SK-N-SH (cell line): ENCODE measurements around the gene STK4. TPM values are rescaled to one million over a fixed set of nuclear protein-coding genes. Genes with fewer than 3 reads are reported as not detected.
"Not testable (repeated sequence)": the region's sequence is repeated elsewhere in the genome, so short reads cannot be mapped to it uniquely, and the experiment has no call there.

Experiments used
- CTCF ChIA-PET: fragments of 300-600, 350-600 bp; formaldehyde crosslinking; extraction: SDS; loops from one replicate; lab custom pipeline; 2021; lab: Yijun Ruan, JAX
- POLR2A ChIA-PET: fragments of 350-600 bp; sonication (Branson Sonifier 250); formaldehyde crosslinking; extraction: SDS; loops from one replicate; lab custom pipeline; 2020; ENCODE audit warnings: antibody characterized with exemption, inconsistent platforms; lab: Yijun Ruan, JAX
- DNase-seq: peaks from one replicate; pipeline ENCODE4 v3.0.0; 2012
- H2AFZ ChIP-seq: fragments of 200-600 bp; sonication (generic); 2 replicates; pipeline ENCODE4 v1.8.1; 2016; ENCODE audit warnings: antibody characterized with exemption, mild to moderate bottlenecking, low read depth
- H3F3A ChIP-seq: fragments of 200-600 bp; sonication (generic); replicated peaks from 2 replicates; pipeline ENCODE3; 2016; ENCODE audit warnings: antibody characterized with exemption, mild to moderate bottlenecking; ENCODE audit not compliant: insufficient read depth
- H3K27ac ChIP-seq, 2 experiments: fragments of 200-500 bp in 1 of 2; fragments of 200-600 bp in 1 of 2; sonication (Bioruptor generic) in 1 of 2; sonication (generic), shearing (Covaris generic) in 1 of 2; 2 replicates each; pipeline versions ENCODE4 v1.5.1 to v1.6.1; 2014 to 2016; ENCODE audit warnings: low read depth in 2 of 2, inconsistent platforms in 1 of 2, low read length in 1 of 2, mild to moderate bottlenecking in 1 of 2, mixed read lengths in 1 of 2
- H3K27me3 ChIP-seq: fragments of 200-600 bp; sonication (generic), shearing (Covaris generic); 2 replicates; pipeline ENCODE4 v1.6.1; 2016; ENCODE audit warnings: mixed run types; ENCODE audit not compliant: insufficient read depth
- H3K36me3 ChIP-seq, 2 experiments: fragments of 200-500 bp in 1 of 2; fragments of 200-600 bp in 1 of 2; sonication (Bioruptor generic) in 1 of 2; sonication (generic) in 1 of 2; replicated peaks in 1 of 2; 2 replicates each; pipeline versions ENCODE3 to v1.5.1; 2014 to 2016; ENCODE audit warnings: low read length in 1 of 2, mild to moderate bottlenecking in 1 of 2; ENCODE audit not compliant: insufficient read depth in 2 of 2, control insufficient read depth in 1 of 2
- H3K4me1 ChIP-seq, 2 experiments: fragments of 200-500 bp in 1 of 2; fragments of 200-600 bp in 1 of 2; sonication (Bioruptor generic) in 1 of 2; sonication (generic), shearing (Covaris generic) in 1 of 2; 2 replicates each; pipeline versions ENCODE4 v1.5.1 to v1.6.1; 2014 to 2016; ENCODE audit warnings: low read depth in 1 of 2, low read length in 1 of 2, mixed run types in 1 of 2; ENCODE audit not compliant: insufficient read depth in 2 of 2, control insufficient read depth in 1 of 2
- H3K4me2 ChIP-seq: fragments of 200-600 bp; sonication (generic), shearing (Covaris generic); 2 replicates; pipeline ENCODE4 v1.6.1; 2017; ENCODE audit warnings: mixed run types
- H3K4me3 ChIP-seq, 2 experiments: fragments of 200-500 bp in 1 of 2; fragments of 200-600 bp in 1 of 2; sonication (Bioruptor generic) in 1 of 2; sonication (generic), shearing (Covaris generic) in 1 of 2; 2 replicates each; pipeline versions ENCODE4 v1.5.1 to v1.8.1; 2014 to 2016; ENCODE audit warnings: low read depth in 2 of 2, inconsistent platforms in 1 of 2, low read length in 1 of 2, mild to moderate bottlenecking in 1 of 2, mixed read lengths in 1 of 2, moderate library complexity in 1 of 2
- H3K79me2 ChIP-seq: fragments of 200-600 bp; sonication (generic); 2 replicates; pipeline ENCODE4 v1.8.1; 2017; ENCODE audit warnings: mild to moderate bottlenecking; ENCODE audit not compliant: insufficient read depth
- H3K9ac ChIP-seq: fragments of 200-600 bp; sonication (generic); 2 replicates; pipeline ENCODE4 v1.6.1; 2017; ENCODE audit warnings: mixed run types
- H3K9me2 ChIP-seq: fragments of 200-600 bp; sonication (generic); 2 replicates; pipeline ENCODE4 v1.6.1; 2017; ENCODE audit warnings: mixed run types
- H3K9me3 ChIP-seq: fragments of 200-600 bp; sonication (generic); 2 replicates; pipeline ENCODE4 v1.6.1; 2017; ENCODE audit warnings: mixed run types, mild to moderate bottlenecking, moderate library complexity
- H4K20me1 ChIP-seq: fragments of 200-600 bp; sonication (generic); 2 replicates; pipeline ENCODE4 v1.6.1; 2017; ENCODE audit warnings: mild to moderate bottlenecking, mixed run types; ENCODE audit not compliant: insufficient read depth
- ELF1 ChIP-seq: IDR thresholded peaks from 2 replicates; pipeline ENCODE4 v1.4.0; 2012
- EZH2phosphoT487 ChIP-seq: fragments of 200-600 bp; sonication (generic); IDR thresholded peaks from 2 replicates; pipeline ENCODE4 v1.6.1; 2017; ENCODE audit warnings: low read depth, mixed run types, mild to moderate bottlenecking, antibody characterized with exemption, moderate library complexity, borderline replicate concordance
- FOSL2 ChIP-seq: IDR thresholded peaks from 2 replicates; pipeline ENCODE4 v1.4.0; 2012; ENCODE audit warnings: low read depth, mild to moderate bottlenecking, moderate library complexity, borderline replicate concordance
- IRF3 ChIP-seq: fragments of 150-350 bp; IDR thresholded peaks from 2 replicates; pipeline ENCODE4 v1.6.1; 2016; ENCODE audit warnings: mild to moderate bottlenecking, low read depth, low read length
- MAX ChIP-seq: IDR thresholded peaks from 2 replicates; pipeline ENCODE4 v1.4.0; 2012; ENCODE audit warnings: low read depth
- PBX3 ChIP-seq: IDR thresholded peaks from 2 replicates; pipeline ENCODE4; 2012
- POLR2AphosphoS5 ChIP-seq: IDR thresholded peaks from 2 replicates; pipeline ENCODE4 v1.6.1; 2012; ENCODE audit warnings: low read depth, low read length
- REST ChIP-seq: IDR thresholded peaks from 2 replicates; pipeline ENCODE4 v1.6.1; 2012; ENCODE audit warnings: mild to moderate bottlenecking, low read depth, low read length, moderate library complexity
- RXRA ChIP-seq: IDR thresholded peaks from 2 replicates; pipeline ENCODE4 v1.4.0; 2012; ENCODE audit warnings: low read depth, mild to moderate bottlenecking, borderline replicate concordance
- SMC3 ChIP-seq: IDR thresholded peaks from 2 replicates; pipeline ENCODE4 v1.6.1; 2012; ENCODE audit warnings: low read depth, low read length, improper control_type of control experiment
- TCF12 ChIP-seq: IDR thresholded peaks from 2 replicates; pipeline ENCODE4 v1.4.0; 2012
- USF2 ChIP-seq: fragments of 150-350 bp; IDR thresholded peaks from 2 replicates; pipeline ENCODE4 v1.6.1; 2017; ENCODE audit warnings: antibody characterized with exemption, low read length, low read depth, borderline replicate concordance
- WGBS: methylation state at CpG from one replicate; pipeline ENCODE4 v1.1.6; 2017; ENCODE audit warnings: low lambda C conversion rate; 5-methylcytosine and 5-hydroxymethylcytosine counted together
- polyA plus RNA-seq, 3 experiments: library from polyadenylated mRNA; depleted of rRNA; stranded (reverse); fragments of >200 nt; gene quantifications; 2 replicates each; pipeline ENCODE4 v1.2.3, GENCODE V29; 2012

STK4 gene
- polyA plus RNA-seq, 1 of the 3 experiments (the other 2 are of a cell fraction), result 11.4 TPM

- TF ChIP-seq MAX (no peak; the same call in 1 of the 2 replicates), SMC3 (no peak), EZH2phosphoT487 (no peak), PBX3 (no peak), FOSL2 (peak; percentile 55; the same call in 1 of the 2 replicates), RXRA (no peak)
Measured at GRCh38 chr20:45012682-45013302, 46.5 kb downstream of the STK4 start (continued).

GRCh38 chr20:45014131-45014530 lies 47.8 kb downstream of the STK4 start:
- POLR2A ChIA-PET, result interaction anchor here (0.8 kb wide), 1 partner anchor 11 kb away, joined by 4 read pairs; no protein-coding TSS in a partner anchor
- H3K9me2 ChIP-seq, H2AFZ ChIP-seq, H3K9me3 ChIP-seq, H3K4me3 ChIP-seq, H4K20me1 ChIP-seq, DNase-seq, H3K27me3 ChIP-seq: not testable (repeated sequence)
- H3K79me2 ChIP-seq, result peaks cover 29% of the 10 kb centered on the region
- CTCF ChIA-PET, result interaction anchor here (0.7 to 4.8 kb wide), 4 partner anchors 9 to 278 kb away, joined by 3 to 74 read pairs (median 34); no protein-coding TSS in a partner anchor
- H3F3A ChIP-seq, result peaks cover 72% of the 10 kb centered on the region
- H3K36me3 ChIP-seq, result peaks cover 4 to 23% of the 10 kb centered on the region in 2 experiments
- WGBS, result 69% methylated on average over 8 of the region's 8 CpGs
- peak overlapping the region; percentile 72 for H3K9ac ChIP-seq
- H3K4me2 ChIP-seq, result peak overlapping the region; percentile 56; the same call in 1 of the 2 replicates
- peak overlapping the region; percentile 91 to 96; a peak in 3 of 4 replicates for H3K27ac ChIP-seq
- H3K4me1 ChIP-seq, result peaks cover 25 to 48% of the 10 kb centered on the region in 2 experiments

GRCh38 chr20:45014671-45015415 lies 48.5 kb downstream of the STK4 start:
- POLR2A ChIA-PET, result interaction anchor here (0.8 kb wide), 1 partner anchor 11 kb away, joined by 4 read pairs; no protein-coding TSS in a partner anchor
- peak overlapping the region; percentile 72 for H3K9ac ChIP-seq
- H3K4me3 ChIP-seq, result no peak overlapping the region
- H2AFZ ChIP-seq, result no peak overlapping the region
- CTCF ChIA-PET, result interaction anchor here (0.7 to 4.8 kb wide), 7 partner anchors 10 to 277 kb away, joined by 3 to 74 read pairs (median 11); no protein-coding TSS in a partner anchor
- peaks cover 4 to 17% of the 10 kb centered on the region in 2 experiments for H3K36me3 ChIP-seq
- peaks cover 69% of the 10 kb centered on the region for H3F3A ChIP-seq
- peak overlapping the region; percentile 56 for H3K4me2 ChIP-seq
- no peaks in the 10 kb centered on the region for H4K20me1 ChIP-seq
- peak overlapping the region; percentile 91 to 96 for H3K27ac ChIP-seq
- peaks cover 30 to 48% of the 10 kb centered on the region in 2 experiments for H3K4me1 ChIP-seq
- no peaks in the 10 kb centered on the region for H3K9me3 ChIP-seq
- H3K79me2 ChIP-seq, result peaks cover 22% of the 10 kb centered on the region; the same call in 1 of the 2 replicates
- no peak for DNase-seq
- H3K9me2 ChIP-seq, result no peaks in the 10 kb centered on the region
- 20% methylated on average over 4 of the region's 4 CpGs for WGBS
- H3K27me3 ChIP-seq, result no peaks in the 10 kb centered on the region
- TF ChIP-seq IRF3 (no peak), EZH2phosphoT487 (no peak), USF2 (no peak), ELF1 (no peak), PBX3 (peak; percentile 84), POLR2AphosphoS5 (peak; percentile 55; the same call in 1 of the 2 replicates), TCF12 (peak; percentile 63), REST (peak; percentile 57), RXRA (peak; percentile 64; the same call in 1 of the 2 replicates)
